GM12878 (cell line): ENCODE data around the gene STAG1. TPM values are rescaled to one million over a fixed set of nuclear protein-coding genes. Genes with fewer than 3 reads are reported as not detected.

Experiments
- ATAC-seq: fragments of 200-7000 bp; cut with Tn5 transposase; 3 replicates; pipeline ENCODE4 v1.9.1; 2020; ENCODE audit warnings: mild to moderate bottlenecking, moderate library complexity
- BruUV-seq: library from RNA; stranded (reverse); fragments of 400-500 nt; replicated peaks from 2 replicates; lab custom pipeline; 2021; lab: Mats Ljungman, UMichigan
- CTCF ChIA-PET: fragments of 300-600 bp; sonication (Branson Sonifier 250); formaldehyde crosslinking; extraction: SDS; loops from one replicate; lab custom pipeline; 2021; ENCODE audit warnings: inconsistent platforms; lab: Yijun Ruan, JAX
- POLR2A ChIA-PET: fragments of 350-600 bp; formaldehyde crosslinking; extraction: SDS; loops from one replicate; lab custom pipeline; 2021; ENCODE audit warnings: inconsistent platforms; lab: Charles Lee
- RAD21 ChIA-PET: fragments of 300-600 bp; sonication (Branson Sonifier 250); formaldehyde crosslinking; loops from one replicate; lab custom pipeline; 2023; ENCODE audit warnings: antibody characterized with exemption; ENCODE audit not compliant: unreplicated experiment; lab: Charles Lee
- SMC1A ChIA-PET: fragments of 300-600 bp; sonication (Branson Sonifier 250); formaldehyde crosslinking; loops from one replicate; lab custom pipeline; 2023; ENCODE audit not compliant: unreplicated experiment, uncharacterized antibody; lab: Charles Lee
- DNase-seq: peaks from one replicate; pipeline ENCODE4 v3.0.0-alpha.2; 2011; ENCODE audit warnings: low read depth, low spot score
- FAIRE-seq: peaks from 3 replicates; lab custom pipeline; 2011; peaks lifted over from hg19 to GRCh38; lab: Jason Lieb, UNC
- H2AFZ ChIP-seq: 2 replicates; pipeline ENCODE4 v1.6.0; 2011; ENCODE audit warnings: low read depth, low read length, control low read depth; ENCODE audit not compliant: control insufficient read depth
- H3K27ac ChIP-seq: 2 replicates; pipeline ENCODE4 v1.5.1; 2011; ENCODE audit warnings: control low read depth; ENCODE audit not compliant: control insufficient read depth, insufficient read depth
- H3K27me3 ChIP-seq, 2 experiments: replicated peaks in 1 of 2; 2 replicates each; pipeline versions ENCODE4 v1.6.0 to v1.6.1; 2011; ENCODE audit warnings: low read length in 1 of 2; ENCODE audit not compliant: control insufficient read depth in 2 of 2, insufficient read depth in 2 of 2
- H3K36me3 ChIP-seq, 2 experiments: 2 replicates each; pipeline ENCODE4 v1.5.1; 2011; ENCODE audit warnings: low read length in 1 of 2; ENCODE audit not compliant: control insufficient read depth in 2 of 2, insufficient read depth in 2 of 2
- H3K4me1 ChIP-seq: 2 replicates; pipeline ENCODE4 v1.6.1; 2011; ENCODE audit warnings: mild to moderate bottlenecking, low read length, moderate library complexity, mixed read lengths; ENCODE audit not compliant: control insufficient read depth, insufficient read depth
- H3K4me2 ChIP-seq: 2 replicates; pipeline ENCODE4 v1.6.0; 2011; ENCODE audit warnings: control low read depth; ENCODE audit not compliant: control insufficient read depth, insufficient read depth
- H3K4me3 ChIP-seq: fragments of 200-600 bp; sonication (generic); 2 replicates; pipeline ENCODE4 v1.5.1; 2016
- H3K79me2 ChIP-seq: 2 replicates; pipeline ENCODE4 v1.6.0; 2011; ENCODE audit warnings: low read length; ENCODE audit not compliant: control insufficient read depth, insufficient read depth
- H3K9ac ChIP-seq: 2 replicates; pipeline ENCODE4 v1.8.0; 2011; ENCODE audit warnings: low read length, control low read depth, mixed read lengths; ENCODE audit not compliant: control insufficient read depth, insufficient read depth
- H3K9me3 ChIP-seq: replicated peaks from 3 replicates; pipeline ENCODE4 v1.5.1; 2011; ENCODE audit warnings: mild to moderate bottlenecking, low read length; ENCODE audit not compliant: control insufficient read depth, insufficient read depth
- H4K20me1 ChIP-seq: 2 replicates; pipeline ENCODE4 v1.6.0; 2011; ENCODE audit not compliant: control insufficient read depth, insufficient read depth
- CREM ChIP-seq: IDR thresholded peaks from 2 replicates; pipeline ENCODE4 v1.6.1; 2014; ENCODE audit warnings: antibody characterized with exemption, low read depth
- E2F8 ChIP-seq: fragments of 450-650 bp; IDR thresholded peaks from 2 replicates; pipeline ENCODE4 v1.6.1; 2018; ENCODE audit warnings: mild to moderate bottlenecking, low read depth, moderate library complexity; ENCODE audit not compliant: partially characterized antibody
- EGR1 ChIP-seq, 2 experiments: IDR thresholded peaks; 1 replicate in 1 of 2; 2 replicates in 1 of 2; pipeline ENCODE4 v1.6.1; 2011 to 2012; ENCODE audit warnings: low read depth in 2 of 2, low read length in 2 of 2, borderline replicate concordance in 1 of 2, mild to moderate bottlenecking in 1 of 2, moderate library complexity in 1 of 2
- IKZF1 ChIP-seq: fragments of 450-650 bp; conservative IDR thresholded peaks from 2 replicates; pipeline ENCODE4 v1.6.1; 2017; ENCODE audit warnings: antibody characterized with exemption, mild to moderate bottlenecking
- JUNB ChIP-seq: IDR thresholded peaks from 2 replicates; pipeline ENCODE4 v1.6.1; 2016; ENCODE audit warnings: antibody characterized with exemption, mild to moderate bottlenecking
- POU2F2 ChIP-seq: IDR thresholded peaks from 3 replicates; pipeline ENCODE4 v1.6.1; 2011; ENCODE audit warnings: low read depth, mild to moderate bottlenecking, low read length, borderline replicate concordance
- RAD51 ChIP-seq: fragments of 450-650 bp; IDR thresholded peaks from 2 replicates; pipeline ENCODE4 v1.6.1; 2016; ENCODE audit warnings: moderate library complexity, mild to moderate bottlenecking, inconsistent platforms
- RUNX3 ChIP-seq: IDR thresholded peaks from 2 replicates; pipeline ENCODE4 v1.6.1; 2012; ENCODE audit warnings: low read length, inconsistent platforms
- SMAD5 ChIP-seq: IDR thresholded peaks from 2 replicates; pipeline ENCODE4 v1.6.1; 2016; ENCODE audit warnings: antibody characterized with exemption, low read depth
- SPI1 ChIP-seq: IDR thresholded peaks from 2 replicates; pipeline ENCODE4 v1.6.1; 2011; ENCODE audit warnings: low read depth, mild to moderate bottlenecking, low read length, moderate library complexity, borderline replicate concordance; ENCODE audit not compliant: insufficient read depth
- TCF12 ChIP-seq: IDR thresholded peaks from 2 replicates; pipeline ENCODE4 v1.6.1; 2011; ENCODE audit warnings: low read depth, mild to moderate bottlenecking, low read length
- WRNIP1 ChIP-seq: IDR thresholded peaks from 2 replicates; pipeline ENCODE4 v1.6.1; 2011; ENCODE audit warnings: low read depth, low read length, improper control_type of control experiment, borderline replicate concordance
- ZNF217 ChIP-seq: fragments of 450-650 bp; IDR thresholded peaks from 2 replicates; pipeline ENCODE4 v1.6.1; 2017; ENCODE audit warnings: antibody characterized with exemption, mild to moderate bottlenecking
- ZSCAN29 ChIP-seq: fragments of 450-650 bp; IDR thresholded peaks from 2 replicates; pipeline ENCODE4 v1.6.1; 2017; ENCODE audit warnings: mild to moderate bottlenecking, moderate library complexity
- in situ Hi-C: fragments of 300-500 bp; cut with MboI; formaldehyde crosslinking; loops from 9 replicates; pipeline ENCODE4 v1.14.3; 2018; ENCODE audit warnings: mixed read lengths
- intact Hi-C: fragments of 100-400 bp; cut with micrococcal nuclease; formaldehyde crosslinking; loops from one replicate; pipeline ENCODE4 v1.14.2; 2022; ENCODE audit not compliant: unreplicated experiment
- polyA plus RNA-seq, 11 experiments: library from polyadenylated mRNA; depleted of rRNA in 4 of 11; unstranded in 6 of 11; stranded (reverse) in 5 of 11; fragments of >200 nt; fragmentation: Nextera tagmentation in 4 of 11; fragmentation: Illumina TruSeq in 1 of 11; extraction: Ambion mirVana in 4 of 11; extraction: Trizol in 1 of 11; gene quantifications; 1 replicate in 1 of 11; 2 replicates in 10 of 11; pipeline versions ENCODE4 v1.2.1 to v1.2.3, GENCODE V29; 2011 to 2016; ENCODE audit warnings: inconsistent platforms in 2 of 11, missing spikeins in 2 of 11, low read depth in 1 of 11
- total RNA-seq, 4 experiments: library from RNA; depleted of rRNA in 3 of 4; stranded (reverse); fragments of >200 nt in 3 of 4; fragmentation: Illumina TruSeq in 1 of 4; extraction: Trizol in 1 of 4; gene quantifications; 2 replicates each; pipeline versions ENCODE4 v1.2.1 to v1.2.3, GENCODE V29; 2013 to 2021

Gene STAG1
- total and polyA plus RNA-seq, 10 of the 15 experiments (the other 5 are each of a cell fraction or from before 2014, with no cell fraction given): 4.4 to 30.1 (median 20.2) TPM

- FAIRE-seq (no peak), DNase-seq (no peak), ATAC-seq (no peak)
- BruUV-seq: no TSS peak
- intact Hi-C loops (no loop called here), in situ Hi-C loops (loop anchor here (10.0 kb wide), 1 partner anchor 618 kb away; no protein-coding TSS in a partner anchor)
- Histone ChIP-seq H3K4me2 (no peak overlapping the region), H3K4me3 (no peak overlapping the region), H3K36me3 (no peaks in the 10 kb centered on the region; a peak in 1 of 4 replicates), H3K4me1 (no peaks in the 10 kb centered on the region), H3K9ac (no peak overlapping the region), H3K27me3 (no peaks in the 10 kb centered on the region), H3K27ac (no peak overlapping the region), H2AFZ (no peak overlapping the region), H3K79me2 (no peaks in the 10 kb centered on the region), H4K20me1 (no peaks in the 10 kb centered on the region), H3K9me3 (no peaks in the 10 kb centered on the region)
- RAD21 ChIA-PET: interaction anchor here (1.0 to 2.9 kb wide), 2 partner anchors 356 to 617 kb away, joined by 3 to 12 read pairs; partner anchors contain the start of gene STAG1
- CTCF ChIA-PET: interaction anchor here (0.6 to 0.8 kb wide), 2 partner anchors 74 to 355 kb away, joined by 3 to 5 read pairs; partner anchors contain the start of gene STAG1
- TF ChIP-seq RUNX3 (no peak), TCF12 (no peak), E2F8 (no peak), ZSCAN29 (no peak), SMAD5 (no peak), CREM (no peak), SPI1 (no peak), EGR1 (IDR thresholded peaks at IDR 0.05; ENCODE audit: borderline replicate concordance in 1 of 2, low read depth in 2 of 2, low read length in 2 of 2) (no peak), WRNIP1 (no peak), RAD51 (no peak), IKZF1 (no peak), ZNF217 (no peak), POU2F2 (no peak), JUNB (no peak)
- SMC1A ChIA-PET: interaction anchor here (0.8 to 1.2 kb wide), 2 partner anchors 31 to 356 kb away, joined by 3 read pairs; no protein-coding TSS in a partner anchor
- POLR2A ChIA-PET: no interaction called here
These were observed 355.3 kb downstream of the STAG1 start for GRCh38 chr3:136396916-136397315.
